GM18502 (cell line): Measurements from ENCODE around the gene SF1.

Experiments used
- ATAC-seq: cut with Tn5 transposase; IDR thresholded peaks from one replicate; pipeline ENCODE4 v1.9.1; 2021; ENCODE audit warnings: mild to moderate bottlenecking; ENCODE audit not compliant: unreplicated experiment, poor library complexity

The SF1 gene

GRCh38 chr11:64762674-64763525 lies 15.4 kb downstream of the SF1 start:
- ATAC-seq: no peak

GRCh38 chr11:64762277-64762673 lies 16.1 kb downstream of the SF1 start:
- ATAC-seq: no peak

GRCh38 chr11:64760759-64761420 lies 17.5 kb downstream of the SF1 start:
- no peak for ATAC-seq

- ATAC-seq: no peak
Measured at GRCh38 chr11:64759722-64760719, 18.3 kb downstream of the SF1 start, which contains the start of gene PYGM. Gene PYGM (minus strand): TSS chr11:64759974. CDS start chr11:64759898, 76 bp downstream.

GRCh38 chr11:64759131-64759721 lies 19.1 kb downstream of the SF1 start:
- no peak for ATAC-seq

GRCh38 chr11:64758330-64759079 lies 19.8 kb downstream of the SF1 start:
- ATAC-seq: no peak

- ATAC-seq: no peak
Measured at GRCh38 chr11:64757549-64758329, 20.6 kb downstream of the SF1 start.

GRCh38 chr11:64755681-64756361 lies 22.5 kb downstream of the SF1 start:
- no peak for ATAC-seq

GRCh38 chr11:64754919-64755662 lies 23.3 kb downstream of the SF1 start:
- no peak for ATAC-seq

- ATAC-seq: no peak
Measured at GRCh38 chr11:64754124-64754918, 24.0 kb downstream of the SF1 start.

GRCh38 chr11:64753380-64754123 lies 24.8 kb downstream of the SF1 start:
- ATAC-seq: no peak

GRCh38 chr11:64753019-64753379 lies 25.3 kb downstream of the SF1 start:
- ATAC-seq: no peak

GRCh38 chr11:64752175-64752970 lies 26.0 kb downstream of the SF1 start:
- ATAC-seq: no peak

- ATAC-seq: no peak
Measured at GRCh38 chr11:64751580-64751979, 26.8 kb downstream of the SF1 start.

GRCh38 chr11:64751136-64751535 lies 27.2 kb downstream of the SF1 start:
- no peak for ATAC-seq
